Progenitor cell of endocrine pancreas (in vitro differentiated cells): ENCODE data around the gene ARHGAP23. TPM values are rescaled to one million over a fixed set of nuclear protein-coding genes. Genes with fewer than 3 reads are reported as not detected.

Source experiments
- DNase-seq: peaks from one replicate; pipeline ENCODE4 v3.0.0; 2021; ENCODE audit warnings: low spot score; ENCODE audit not compliant: unreplicated experiment
- H3K27ac Mint-ChIP-seq: 2 replicates; pipeline ENCODE4 v1.8.0; 2021; ENCODE audit warnings: mild to moderate bottlenecking, moderate library complexity, mixed read lengths
- H3K27me3 Mint-ChIP-seq: 2 replicates; pipeline ENCODE4 v1.8.0; 2021; ENCODE audit warnings: mixed read lengths
- H3K36me3 Mint-ChIP-seq: 2 replicates; pipeline ENCODE4 v1.8.0; 2022; ENCODE audit warnings: mixed read lengths; ENCODE audit not compliant: insufficient read depth
- H3K4me1 Mint-ChIP-seq: 2 replicates; pipeline ENCODE4 v1.8.0; 2021; ENCODE audit warnings: low read depth, mixed read lengths
- H3K4me3 Mint-ChIP-seq: 2 replicates; pipeline ENCODE4 v1.8.0; 2021; ENCODE audit warnings: low read depth, mild to moderate bottlenecking, moderate library complexity, mixed read lengths
- H3K9me3 Mint-ChIP-seq: 2 replicates; pipeline ENCODE4 v1.8.0; 2021; ENCODE audit warnings: low read depth, mixed read lengths
- total RNA-seq: library from RNA; stranded (reverse); gene quantifications from 2 replicates; pipeline ENCODE4 v1.2.1, GENCODE V29; 2021
- TF ChIP-seq, protein P1 (sequence below): fragments of 200-600 bp; sonication (generic); IDR thresholded peaks from one replicate; pipeline ENCODE4 v1.5.0; 2021; ENCODE audit warnings: antibody characterized with exemption, mild to moderate bottlenecking; ENCODE audit not compliant: unreplicated experiment

Gene ARHGAP23
- total RNA-seq, 1 donor from 2014 or later, result 2.9 TPM

- no peak overlapping the region for H3K27ac Mint-ChIP-seq
- no peak for DNase-seq
- TF ChIP-seq, protein P1, sequence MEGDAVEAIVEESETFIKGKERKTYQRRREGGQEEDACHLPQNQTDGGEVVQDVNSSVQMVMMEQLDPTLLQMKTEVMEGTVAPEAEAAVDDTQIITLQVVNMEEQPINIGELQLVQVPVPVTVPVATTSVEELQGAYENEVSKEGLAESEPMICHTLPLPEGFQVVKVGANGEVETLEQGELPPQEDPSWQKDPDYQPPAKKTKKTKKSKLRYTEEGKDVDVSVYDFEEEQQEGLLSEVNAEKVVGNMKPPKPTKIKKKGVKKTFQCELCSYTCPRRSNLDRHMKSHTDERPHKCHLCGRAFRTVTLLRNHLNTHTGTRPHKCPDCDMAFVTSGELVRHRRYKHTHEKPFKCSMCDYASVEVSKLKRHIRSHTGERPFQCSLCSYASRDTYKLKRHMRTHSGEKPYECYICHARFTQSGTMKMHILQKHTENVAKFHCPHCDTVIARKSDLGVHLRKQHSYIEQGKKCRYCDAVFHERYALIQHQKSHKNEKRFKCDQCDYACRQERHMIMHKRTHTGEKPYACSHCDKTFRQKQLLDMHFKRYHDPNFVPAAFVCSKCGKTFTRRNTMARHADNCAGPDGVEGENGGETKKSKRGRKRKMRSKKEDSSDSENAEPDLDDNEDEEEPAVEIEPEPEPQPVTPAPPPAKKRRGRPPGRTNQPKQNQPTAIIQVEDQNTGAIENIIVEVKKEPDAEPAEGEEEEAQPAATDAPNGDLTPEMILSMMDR, result no peak
- no peaks in the 10 kb centered on the region for H3K9me3 Mint-ChIP-seq
- peaks cover 15% of the 10 kb centered on the region for H3K4me1 Mint-ChIP-seq
- peaks cover 41% of the 10 kb centered on the region for H3K27me3 Mint-ChIP-seq
- H3K4me3 Mint-ChIP-seq, result no peak overlapping the region
- H3K36me3 Mint-ChIP-seq, result no peaks in the 10 kb centered on the region
These were observed 32.7 kb downstream of the ARHGAP23 start for GRCh38 chr17:38460716-38461630.

DNA sequence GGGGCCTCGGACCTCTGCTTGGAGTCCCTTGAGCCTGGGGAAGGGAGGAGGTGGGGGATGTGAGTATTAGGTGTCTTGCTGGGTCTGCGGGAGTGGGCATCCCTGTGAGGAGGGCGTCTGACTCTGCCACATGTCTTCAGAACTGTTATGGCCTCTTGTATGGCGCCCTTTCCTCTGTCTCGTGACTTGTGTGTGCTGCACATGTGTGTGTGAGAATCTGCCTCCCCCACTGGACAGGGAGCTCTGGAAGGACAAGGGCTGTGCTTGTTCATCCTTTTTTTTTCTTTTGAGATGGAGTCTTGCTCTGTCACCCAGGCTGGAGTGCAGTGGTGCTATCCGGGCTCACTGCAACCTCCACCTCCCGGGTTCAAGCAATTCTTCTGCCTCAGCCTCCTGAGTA, 33.4 kb downstream of the ARHGAP23 start:
- H3K4me1 Mint-ChIP-seq, result peaks cover 15% of the 10 kb centered on the region
- H3K4me3 Mint-ChIP-seq, result no peak overlapping the region
- TF ChIP-seq, protein P1, result no peak
- H3K27me3 Mint-ChIP-seq, result peaks cover 34% of the 10 kb centered on the region
- no peak for DNase-seq
- H3K36me3 Mint-ChIP-seq, result no peaks in the 10 kb centered on the region
- H3K9me3 Mint-ChIP-seq, result no peaks in the 10 kb centered on the region
- H3K27ac Mint-ChIP-seq, result no peak overlapping the region

DNA sequence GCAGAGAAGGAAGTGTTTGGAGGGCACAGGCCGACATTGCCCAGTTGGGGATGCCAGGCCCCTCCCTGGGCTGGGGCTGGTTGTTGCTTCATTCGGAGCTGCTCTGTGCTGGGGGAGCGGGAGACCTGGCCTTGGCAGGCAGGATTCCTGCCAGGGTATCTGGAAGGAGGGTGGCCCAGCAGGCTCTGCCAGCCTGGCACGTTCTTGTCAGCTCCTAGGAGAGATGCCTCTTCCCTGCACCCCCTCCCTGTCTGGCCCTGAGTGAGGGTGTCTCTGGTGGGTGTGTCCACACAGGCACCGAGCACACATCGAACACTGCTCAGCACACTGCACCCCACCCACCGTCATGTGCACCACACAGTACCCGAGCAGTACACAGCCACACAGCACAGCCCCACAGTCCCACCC, 35.2 kb downstream of the ARHGAP23 start:
- H3K27ac Mint-ChIP-seq, result no peak overlapping the region
- DNase-seq, result no peak
- H3K9me3 Mint-ChIP-seq, result no peaks in the 10 kb centered on the region
- H3K27me3 Mint-ChIP-seq, result peaks cover 39% of the 10 kb centered on the region
- H3K4me3 Mint-ChIP-seq, result no peak overlapping the region
- peaks cover 15% of the 10 kb centered on the region for H3K4me1 Mint-ChIP-seq
- TF ChIP-seq, protein P1, result no peak
- no peaks in the 10 kb centered on the region for H3K36me3 Mint-ChIP-seq

GRCh38 chr17:38464251-38464722, 36.0 kb downstream of the ARHGAP23 start:
- no peaks in the 10 kb centered on the region for H3K9me3 Mint-ChIP-seq
- TF ChIP-seq, protein P1, result no peak
- peaks cover 37% of the 10 kb centered on the region for H3K27me3 Mint-ChIP-seq
- no peak overlapping the region for H3K27ac Mint-ChIP-seq
- H3K4me1 Mint-ChIP-seq, result peaks cover 10% of the 10 kb centered on the region
- no peak for DNase-seq
- no peak overlapping the region for H3K4me3 Mint-ChIP-seq
- no peaks in the 10 kb centered on the region for H3K36me3 Mint-ChIP-seq

DNA sequence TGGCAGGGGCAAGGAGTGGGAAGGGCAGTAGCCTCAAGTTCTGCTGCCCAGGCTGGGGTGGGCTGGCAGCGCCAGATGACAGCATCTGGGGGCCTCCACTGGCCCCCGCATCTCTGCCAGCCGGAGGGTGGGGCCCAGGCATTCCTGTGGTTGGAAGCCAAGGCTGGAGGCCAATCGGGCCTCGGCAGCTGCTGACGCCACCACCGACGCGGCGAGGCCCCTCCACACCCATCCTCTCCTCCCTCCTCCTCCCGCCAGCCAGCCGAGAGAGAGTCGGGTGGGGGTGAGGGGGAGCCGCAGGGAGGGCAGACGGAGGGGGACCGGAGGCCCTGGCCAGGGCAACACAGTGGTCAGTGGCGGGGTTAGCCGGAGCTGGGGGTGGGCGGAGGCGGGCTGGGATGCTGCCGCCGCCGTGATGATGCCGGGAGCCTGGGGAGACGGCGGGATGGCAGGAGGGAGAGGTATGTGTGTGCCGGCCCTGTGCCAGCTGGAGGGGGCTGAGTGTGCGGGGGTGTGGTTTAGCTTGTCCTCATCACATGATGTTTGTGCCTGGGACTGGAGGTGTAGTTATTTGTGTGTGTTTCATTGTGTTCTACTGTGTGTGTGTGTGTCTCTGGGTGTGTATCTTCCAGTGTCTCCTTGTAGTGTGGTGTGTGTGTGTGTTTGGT, 36.6 kb downstream of the ARHGAP23 start:
- H3K4me3 Mint-ChIP-seq, result no peak overlapping the region
- TF ChIP-seq, protein P1, result no peak
- H3K4me1 Mint-ChIP-seq, result peaks cover 10% of the 10 kb centered on the region
- peaks cover 37% of the 10 kb centered on the region for H3K27me3 Mint-ChIP-seq
- H3K36me3 Mint-ChIP-seq, result no peaks in the 10 kb centered on the region
- no peaks in the 10 kb centered on the region for H3K9me3 Mint-ChIP-seq
- DNase-seq, result no peak
- peak overlapping the region; percentile 71 for H3K27ac Mint-ChIP-seq
